HUDEP-2 (cell line): ENCODE measurements around the gene DEPDC1.
"Not testable (repeated sequence)": the region's sequence is repeated elsewhere in the genome, so short reads cannot be mapped to it uniquely, and the experiment has no call there.

Experiments
- DNase-seq, 76 experiments: peaks; one replicate each; lab custom pipeline; 2025; ENCODE audit not compliant: unreplicated experiment in 76 of 76; lab: John Stamatoyannopoulos, UW

Gene DEPDC1

GRCh38 chr1:68496680-68497357 is at the start of gene DEPDC1:
TSS of gene DEPDC1 (minus strand) at chr1:68497082. CDS start at chr1:68496999, 83 bp downstream.
- peak; percentile 40 to 98 (median 92) for DNase-seq

DNA sequence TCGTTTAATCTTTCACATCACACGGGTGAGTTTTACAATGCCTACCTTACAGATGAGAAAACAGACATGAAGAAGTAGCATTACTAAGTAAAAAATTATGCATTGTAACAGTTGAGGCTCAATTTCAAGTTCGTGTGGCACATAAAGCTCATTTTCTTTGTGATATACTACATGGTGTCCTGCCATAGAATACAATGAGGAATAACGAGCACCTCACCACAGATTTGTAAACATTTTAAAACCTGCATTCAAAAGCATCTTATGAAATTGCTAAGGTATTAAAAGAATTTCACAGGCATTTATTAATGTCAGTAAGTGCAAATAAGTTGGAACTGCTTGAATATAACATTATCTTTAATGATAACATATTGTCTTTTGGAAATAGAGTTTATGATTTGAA is 47.8 kb upstream of the DEPDC1 start:
- no peak for DNase-seq

GRCh38 chr1:68542586-68542985 is 45.7 kb upstream of the DEPDC1 start:
- no peak for DNase-seq

GRCh38 chr1:68538941-68539340 is 42.1 kb upstream of the DEPDC1 start:
- DNase-seq: no peak

DNA sequence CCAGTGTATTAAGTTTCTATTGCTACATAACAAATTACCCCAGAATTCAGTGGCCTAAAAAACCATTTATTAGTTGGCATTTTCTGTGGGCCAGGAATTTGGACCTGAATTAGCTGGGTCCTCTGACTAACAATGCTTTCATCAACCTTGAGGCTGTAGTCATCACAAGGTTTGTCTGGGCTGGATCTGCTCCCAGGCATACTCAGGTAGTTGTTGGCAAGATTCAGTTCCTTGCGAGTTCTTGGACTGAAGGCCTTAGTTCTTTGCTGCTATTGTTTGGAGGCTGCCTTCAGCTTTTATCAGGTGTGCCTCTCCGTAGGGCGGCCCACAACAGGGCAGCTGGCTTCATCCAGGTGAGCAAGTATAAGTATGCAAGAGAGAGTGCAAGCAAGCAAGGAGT is 31.4 kb upstream of the DEPDC1 start:
- DNase-seq: no peak

GRCh38 chr1:68525781-68526180 is 28.9 kb upstream of the DEPDC1 start:
- DNase-seq: no peak

DNA sequence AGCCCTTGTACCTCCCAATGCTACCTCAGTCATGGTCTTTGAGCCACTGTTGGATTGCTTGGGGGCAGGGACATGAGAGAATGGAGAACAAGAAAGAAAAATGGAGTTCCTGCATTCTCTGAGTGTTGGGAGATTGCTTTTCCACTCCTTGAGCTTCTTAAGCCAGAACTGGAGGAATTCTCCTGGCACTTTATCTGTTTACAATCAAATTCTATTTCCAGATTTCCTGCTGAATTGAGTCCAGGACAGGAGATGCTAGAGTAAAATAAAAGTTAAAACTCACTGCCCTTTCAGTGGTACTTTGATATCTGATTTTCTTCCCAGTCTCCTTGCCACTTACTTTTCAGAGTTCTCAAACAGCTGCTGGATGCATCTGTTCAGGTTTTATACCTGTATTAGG is 24.4 kb upstream of the DEPDC1 start:
- no peak for DNase-seq

GRCh38 chr1:68516066-68516465 is 19.2 kb upstream of the DEPDC1 start:
- DNase-seq: no peak

GRCh38 chr1:68511254-68511653 is 14.4 kb upstream of the DEPDC1 start:
- no peak for DNase-seq

DNA sequence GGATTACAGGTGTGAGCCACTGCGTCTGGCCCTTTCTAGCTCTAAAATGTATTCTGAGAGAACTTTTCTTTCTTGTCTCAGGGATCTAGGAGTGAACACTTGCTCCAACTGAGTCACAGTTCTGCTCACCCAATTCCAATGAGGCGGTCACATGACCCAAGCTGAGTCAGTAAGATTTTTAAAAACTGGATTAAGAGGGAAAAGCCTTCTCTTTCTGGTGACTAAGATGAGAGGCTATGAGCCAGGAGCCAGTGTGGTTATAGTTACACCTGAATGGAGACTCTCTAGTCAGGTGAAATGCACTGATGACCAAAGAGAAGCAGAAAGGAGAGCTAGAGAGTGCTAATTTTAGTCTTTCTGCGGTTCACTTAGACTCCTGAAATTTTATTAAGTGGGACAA is 9.5 kb upstream of the DEPDC1 start:
- DNase-seq: no peak

- DNase-seq: no peak
These were observed 6.2 kb upstream of the DEPDC1 start for GRCh38 chr1:68503085-68503484.

DNA sequence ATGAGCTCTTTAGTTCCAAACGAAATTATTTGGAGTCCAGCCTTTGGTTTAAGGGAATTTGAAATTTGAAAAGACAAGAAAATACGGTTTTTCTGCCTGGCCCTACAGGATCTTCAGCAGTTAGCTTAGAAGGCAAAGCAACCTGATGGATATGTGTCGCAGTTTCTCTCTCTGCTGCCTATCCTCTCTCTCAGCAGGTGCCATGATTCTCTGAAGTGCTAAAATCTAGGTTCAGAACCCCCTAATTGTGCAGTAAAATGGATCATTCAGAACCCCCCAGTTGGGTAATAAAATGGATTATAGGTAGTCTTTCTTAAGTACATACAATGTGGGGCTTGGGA is 446 bp upstream of the DEPDC1 start:
- DNase-seq: no peak

- DNase-seq: peak in 24 of 76 experiments; percentile 2 to 57 (median 14)
These were observed 758 bp downstream of the DEPDC1 start for GRCh38 chr1:68495968-68496679.

- DNase-seq: peak in 5 of 76 experiments; percentile 0 to 41 (median 21)
These were observed 1.4 kb downstream of the DEPDC1 start for GRCh38 chr1:68495532-68495931.

GRCh38 chr1:68493193-68493592 is 3.7 kb downstream of the DEPDC1 start:
- DNase-seq: no peak

GRCh38 chr1:68492255-68492654 is 4.6 kb downstream of the DEPDC1 start:
- not testable (repeated sequence) for DNase-seq

DNA sequence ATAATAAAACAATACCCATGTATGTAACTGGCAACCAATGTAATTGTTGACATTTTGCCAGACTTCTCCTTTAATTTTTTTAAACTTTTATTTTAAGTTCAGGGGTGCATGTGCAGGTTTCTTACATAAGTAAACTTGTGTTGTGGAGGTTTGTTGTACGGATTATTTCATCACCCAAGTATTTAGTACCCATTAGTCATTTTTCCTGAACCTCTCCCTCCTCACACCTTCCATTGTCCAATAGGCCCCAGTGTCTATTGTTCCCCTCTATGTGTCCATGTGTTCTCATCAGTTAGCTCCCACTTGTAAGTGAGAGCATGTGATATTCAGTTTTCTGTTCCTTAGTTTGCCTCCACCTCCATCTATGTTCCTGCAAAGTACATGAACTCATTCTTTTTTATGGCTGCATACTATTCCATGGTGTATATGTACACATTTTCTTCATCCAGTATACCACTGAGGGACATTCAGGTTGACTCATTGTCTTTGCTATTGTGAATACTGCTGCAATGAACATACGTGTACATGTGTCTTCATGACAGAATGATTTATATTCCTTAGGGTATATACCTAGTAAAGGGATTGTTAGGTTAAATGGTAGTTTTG is 6.7 kb downstream of the DEPDC1 start:
- no peak for DNase-seq

- no peak for DNase-seq
These were observed 11.4 kb downstream of the DEPDC1 start for GRCh38 chr1:68485431-68486022.

DNA sequence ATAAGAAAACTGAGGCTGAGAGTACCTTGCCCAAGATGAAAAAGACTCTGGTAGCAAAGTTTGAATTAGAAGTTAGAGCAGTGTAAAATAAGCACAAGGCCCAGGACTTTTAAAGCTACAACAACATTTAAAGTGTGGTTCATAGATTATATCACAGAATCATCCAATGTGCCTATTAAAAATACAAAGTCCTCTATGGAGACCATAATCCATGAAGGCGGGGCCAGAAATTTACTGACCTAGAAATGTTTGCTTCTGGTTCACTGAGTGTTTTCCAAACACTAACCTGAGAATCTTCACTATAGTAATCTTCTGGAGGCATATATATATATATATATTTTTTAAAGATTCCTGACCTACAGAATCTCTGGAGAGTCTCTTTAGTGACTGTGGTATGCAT is 12.3 kb downstream of the DEPDC1 start:
- DNase-seq: no peak

DNA sequence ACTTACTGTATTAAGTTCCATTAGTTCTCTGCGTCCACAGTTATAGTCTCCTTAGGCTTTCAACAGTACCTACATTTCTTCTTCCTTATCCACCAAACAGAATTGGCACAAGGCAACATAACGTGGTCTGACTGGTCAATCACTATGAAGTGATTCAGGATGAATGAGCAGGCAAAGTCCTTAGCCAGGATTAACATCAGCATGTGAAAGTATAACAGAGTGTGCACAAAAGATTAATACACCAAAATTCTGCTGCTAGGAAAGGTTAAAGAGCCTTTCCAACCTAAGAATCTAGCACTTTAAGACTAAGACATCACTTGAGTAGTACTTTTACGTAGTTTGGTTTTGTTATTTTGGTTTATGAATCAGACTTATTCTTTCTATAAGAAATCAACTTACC is 15.8 kb downstream of the DEPDC1 start:
- DNase-seq: no peak

DNA sequence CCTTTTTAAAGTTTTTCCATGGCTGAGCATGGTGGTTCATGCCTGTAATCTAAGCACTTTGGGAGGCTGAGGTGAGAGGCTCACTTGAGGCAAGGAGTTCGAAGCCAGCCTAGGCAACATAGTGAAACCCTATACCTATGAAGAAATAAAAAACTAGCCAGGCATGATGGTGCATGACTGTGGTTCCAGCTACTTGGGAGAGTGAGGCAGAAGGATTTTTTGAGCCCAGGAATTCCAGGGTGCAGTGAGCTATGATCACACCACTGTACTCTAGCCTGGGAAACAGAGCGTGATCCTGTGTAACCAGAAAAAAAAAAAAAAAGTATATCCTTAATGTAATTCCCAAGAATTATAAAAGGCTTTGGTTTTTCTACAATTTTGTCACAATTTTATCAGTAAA is 17.4 kb downstream of the DEPDC1 start:
- no peak for DNase-seq

DNA sequence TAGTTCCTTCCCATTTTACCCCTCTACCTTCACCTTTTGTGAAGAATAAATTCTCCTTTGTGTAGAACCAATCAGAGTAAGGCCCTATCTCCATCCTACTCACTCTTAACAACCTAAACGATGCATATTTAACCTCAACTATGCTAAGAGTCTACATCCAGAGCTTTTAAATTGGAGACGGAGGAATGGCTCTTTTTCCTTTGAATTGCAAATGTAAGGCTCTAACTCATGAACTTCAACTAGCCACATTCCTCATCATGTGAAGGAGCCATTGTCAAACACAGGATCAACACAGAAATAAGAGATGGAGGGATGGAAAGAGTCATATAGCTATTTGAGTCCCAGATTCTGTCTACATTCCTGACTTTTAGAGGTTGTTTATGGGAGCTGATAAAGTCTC is 18.2 kb downstream of the DEPDC1 start:
- no peak for DNase-seq
